ENCODE measurements around the gene OTUD7B.
"Not testable (repeated sequence)": the region's sequence is repeated elsewhere in the genome, so short reads cannot be mapped to it uniquely, and the experiment has no call there.

The OTUD7B gene

DNA sequence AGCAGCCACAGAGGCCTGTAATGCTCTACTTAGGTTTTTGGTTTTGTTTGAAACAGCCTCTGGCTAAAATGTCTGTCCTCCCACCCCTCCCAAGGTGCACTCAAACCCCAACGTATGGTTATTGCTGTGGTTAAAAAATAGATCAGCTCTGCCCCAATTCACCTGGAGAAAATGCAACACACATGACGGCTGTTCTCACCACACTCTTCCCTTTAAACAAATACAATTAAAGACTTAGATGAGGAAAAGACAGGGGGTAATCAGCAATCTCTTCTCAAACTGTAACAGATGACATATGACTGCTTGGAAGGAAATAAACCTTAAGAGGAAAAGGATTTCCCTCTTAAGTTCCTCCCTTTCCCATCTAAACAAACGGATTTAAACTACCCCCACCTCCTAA lies 67.6 kb downstream of the OTUD7B start:
- DNase-seq (ENCODE audit: low spot score), result no peak

DNA sequence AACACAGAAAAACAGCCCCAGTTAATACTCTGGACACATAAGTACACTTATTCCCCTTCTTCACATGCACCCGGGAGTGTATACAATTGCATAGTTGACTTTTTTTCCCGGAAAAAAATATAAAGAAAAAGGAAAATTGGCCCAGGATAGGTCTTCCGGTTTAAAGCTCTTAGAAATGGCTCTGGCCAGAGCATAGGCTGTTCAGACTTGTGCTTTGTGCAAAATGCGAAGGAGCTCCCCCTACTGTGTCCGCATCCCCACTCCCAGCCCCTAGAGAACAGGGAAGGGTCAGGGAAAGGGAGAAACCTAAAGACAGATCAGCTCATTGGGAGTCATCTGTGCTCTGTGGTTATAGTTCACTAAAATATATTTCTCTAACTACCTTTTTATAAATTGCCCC lies 68.3 kb downstream of the OTUD7B start:
- DNase-seq (ENCODE audit: low spot score), result no peak

DNA sequence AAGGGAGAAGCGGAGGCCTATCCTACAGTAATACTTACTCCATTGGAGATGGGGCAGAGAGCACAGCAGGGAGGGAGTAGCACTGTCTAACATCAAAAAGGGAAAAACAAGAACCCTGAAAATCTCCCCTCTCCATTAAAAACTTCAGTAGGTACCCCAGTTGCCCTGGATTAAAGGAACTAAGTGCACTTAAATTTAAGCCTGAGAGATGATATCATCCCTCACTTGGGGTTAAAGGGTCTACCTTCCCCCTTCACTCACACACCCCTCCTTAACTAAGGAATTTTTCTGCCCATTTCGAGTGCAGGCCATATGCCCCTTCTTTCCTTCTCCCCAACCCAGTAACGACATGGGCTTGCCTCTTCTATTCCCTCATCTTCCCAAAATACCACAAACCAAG lies 70.1 kb downstream of the OTUD7B start:
- DNase-seq (ENCODE audit: low spot score), result no peak

DNA sequence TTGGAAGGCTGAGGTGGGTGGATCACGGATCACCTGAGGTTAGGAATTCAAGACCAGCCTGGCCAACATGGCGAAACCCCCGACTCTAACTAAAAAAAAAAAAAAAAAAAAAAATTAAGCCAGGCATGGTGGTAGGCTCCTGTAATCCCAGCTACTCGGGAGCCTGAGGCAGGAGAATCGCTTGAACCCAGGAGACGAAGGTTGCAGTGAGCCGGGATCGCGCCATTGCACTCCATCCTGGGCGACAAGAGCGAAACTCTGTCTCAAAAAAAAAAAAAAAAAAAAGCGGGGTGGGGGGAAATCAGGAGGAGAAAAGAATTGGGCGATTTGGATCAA lies 71.9 kb downstream of the OTUD7B start:
- DNase-seq (ENCODE audit: low spot score), result not testable (repeated sequence)

DNA sequence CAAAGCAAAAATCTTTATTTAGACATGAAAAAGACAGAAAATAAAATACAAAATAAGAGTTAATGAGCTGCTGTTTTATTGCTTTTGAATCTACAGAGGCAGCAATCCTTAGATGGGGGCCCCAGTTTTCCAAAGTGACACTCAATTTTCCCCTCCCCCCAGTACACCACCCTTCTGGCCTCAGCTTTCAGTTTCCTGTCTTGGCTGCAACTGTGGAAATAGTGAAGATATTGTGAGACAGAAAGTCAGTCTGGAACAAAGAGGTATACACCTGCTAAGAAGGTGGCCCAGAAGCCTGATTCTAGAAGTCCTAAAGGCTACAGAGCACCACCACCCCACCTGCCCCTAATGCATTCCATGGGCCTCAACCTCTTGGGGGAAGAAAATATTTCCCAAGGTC lies 72.8 kb downstream of the OTUD7B start:
- no peak for DNase-seq (ENCODE audit: low spot score)

DNA sequence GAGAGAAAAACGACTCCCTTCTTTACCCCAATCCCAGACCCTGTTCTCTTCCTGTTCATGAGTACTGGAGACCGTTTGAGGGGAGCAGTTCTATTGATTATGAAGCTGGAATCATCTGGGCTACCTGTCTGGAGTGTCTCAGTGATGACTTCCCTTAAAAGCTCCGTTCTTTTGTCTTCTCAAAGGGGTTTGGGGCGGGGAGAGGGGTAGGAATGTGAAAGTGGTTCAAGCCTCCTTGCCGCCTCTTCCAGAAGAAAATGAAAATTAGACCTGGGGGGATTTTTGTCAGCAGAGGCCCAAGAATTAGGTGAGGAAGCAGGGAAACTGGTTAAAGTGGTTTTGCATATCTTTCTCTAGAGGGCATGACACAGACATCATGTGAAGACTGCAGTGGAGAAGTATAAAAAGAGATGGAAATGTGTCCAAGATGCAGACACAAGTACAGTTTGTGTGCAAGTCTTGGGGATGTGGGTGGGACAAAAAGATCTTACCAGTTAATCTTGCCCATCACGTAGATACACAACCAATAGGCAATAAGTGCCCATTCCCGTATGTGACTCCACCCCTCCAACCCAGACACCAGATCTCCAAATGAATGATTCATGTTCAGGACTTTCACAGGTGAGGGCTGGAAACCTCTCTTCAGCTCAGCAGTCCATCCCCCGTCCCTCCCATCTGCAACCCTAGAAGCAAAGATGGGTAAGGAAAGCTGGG lies 73.4 kb downstream of the OTUD7B start:
- DNase-seq (ENCODE audit: low spot score), result no peak

DNA sequence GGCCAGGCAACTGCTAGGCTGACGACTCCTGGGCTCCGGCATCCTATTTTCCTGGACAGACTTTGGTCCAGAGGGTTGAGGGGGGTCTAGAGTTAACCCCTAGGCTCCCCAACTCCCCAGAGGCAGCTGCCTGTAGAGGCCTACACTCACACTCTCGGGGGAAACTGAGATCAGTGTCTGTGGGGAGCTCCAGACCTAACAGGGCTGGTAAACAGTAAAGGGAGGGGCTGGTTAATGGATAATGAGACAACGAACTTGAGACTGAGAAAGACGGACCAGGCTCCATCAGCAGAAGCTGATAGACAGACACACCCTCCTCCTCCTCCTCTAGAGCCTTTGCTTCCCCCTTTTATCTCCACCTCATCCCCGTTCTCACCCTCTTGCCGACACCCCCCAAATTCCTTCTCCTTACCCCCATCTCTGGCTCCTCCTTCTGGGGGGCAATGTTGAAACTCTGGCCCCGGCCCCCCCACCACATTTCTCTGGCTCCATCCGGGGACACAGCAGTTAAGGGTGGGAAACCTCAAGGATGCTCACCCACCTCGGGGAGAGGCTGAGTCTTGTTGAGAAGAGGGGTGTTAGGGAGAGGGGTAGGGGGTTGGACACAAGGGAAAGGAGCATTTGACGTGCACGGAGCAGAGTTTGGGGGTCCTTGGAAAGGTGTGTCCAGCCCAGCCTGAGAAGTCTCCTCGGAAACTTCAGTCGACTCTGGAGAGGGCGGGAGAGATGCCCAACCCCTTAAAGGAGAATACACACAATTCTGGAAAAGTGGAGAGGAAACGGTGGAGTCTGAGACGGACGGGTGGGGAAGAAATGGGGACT lies 74.1 kb downstream of the OTUD7B start, which contains the start of gene MTMR11:
Gene MTMR11 (minus strand): TSS at position 710 of the 822 bp plus-strand sequence. CDS start 232 bp downstream, at position 478.
- no peak for DNase-seq (ENCODE audit: low spot score)

DNA sequence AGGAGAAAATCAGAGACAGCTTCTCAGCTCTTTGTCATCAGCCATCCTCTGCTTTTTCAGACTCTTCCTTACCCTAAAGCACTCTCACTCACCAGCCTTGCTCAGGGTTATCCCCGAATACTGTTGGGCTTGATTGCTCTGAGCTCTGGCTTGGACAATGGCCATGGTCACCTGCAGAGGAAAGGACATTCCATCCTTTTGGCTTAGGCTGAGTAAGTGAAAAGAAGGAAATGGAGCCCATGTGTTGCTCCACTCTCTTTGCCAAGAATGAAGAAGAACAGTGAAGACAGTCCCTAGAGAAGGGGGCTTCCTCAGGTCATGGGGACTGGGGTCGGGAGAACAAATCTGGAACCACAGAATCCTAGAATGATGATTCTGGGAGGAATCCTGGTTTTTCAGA lies 76.2 kb downstream of the OTUD7B start:
- DNase-seq (ENCODE audit: low spot score), result no peak

DNA sequence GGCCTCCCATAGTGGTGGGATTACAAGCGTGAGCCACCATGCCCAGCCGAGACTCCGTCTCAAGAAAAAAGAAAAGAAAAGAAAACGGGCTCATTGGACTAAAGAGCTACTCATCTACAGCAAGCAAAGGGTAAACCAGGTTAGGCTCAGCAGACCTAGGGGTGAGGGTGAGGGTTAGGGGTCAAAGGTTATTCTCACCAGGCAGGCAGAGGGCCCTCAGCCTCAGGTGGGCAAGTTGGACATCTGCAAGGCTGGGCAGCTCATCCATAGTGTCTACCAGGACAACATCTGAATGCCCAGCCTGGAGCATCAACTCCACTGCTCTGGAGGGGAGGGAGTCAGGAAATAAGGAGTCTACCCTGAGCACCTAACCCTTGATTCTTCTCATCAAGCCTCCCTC lies 77.3 kb downstream of the OTUD7B start:
- DNase-seq (ENCODE audit: low spot score), result no peak

DNA sequence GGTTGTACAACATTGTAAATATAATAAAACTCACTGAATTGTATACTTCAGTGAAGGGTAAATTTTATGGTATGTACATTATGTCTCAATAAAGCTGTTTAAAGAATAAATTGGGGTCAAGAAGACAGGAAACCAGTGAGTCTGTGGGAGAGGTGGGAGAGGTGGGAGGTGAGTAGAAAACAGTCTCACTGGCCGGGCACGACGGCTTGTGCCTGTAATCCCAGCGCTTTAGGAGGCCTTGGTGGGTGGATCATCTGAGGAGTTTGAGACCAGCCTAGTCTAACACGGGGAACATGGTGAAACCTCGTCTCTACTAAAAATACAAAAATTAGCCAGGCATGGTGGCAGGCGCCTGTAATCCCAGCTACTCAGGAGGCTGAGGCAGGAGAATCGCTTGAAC lies 78.1 kb downstream of the OTUD7B start:
- no peak for DNase-seq (ENCODE audit: low spot score)

DNA sequence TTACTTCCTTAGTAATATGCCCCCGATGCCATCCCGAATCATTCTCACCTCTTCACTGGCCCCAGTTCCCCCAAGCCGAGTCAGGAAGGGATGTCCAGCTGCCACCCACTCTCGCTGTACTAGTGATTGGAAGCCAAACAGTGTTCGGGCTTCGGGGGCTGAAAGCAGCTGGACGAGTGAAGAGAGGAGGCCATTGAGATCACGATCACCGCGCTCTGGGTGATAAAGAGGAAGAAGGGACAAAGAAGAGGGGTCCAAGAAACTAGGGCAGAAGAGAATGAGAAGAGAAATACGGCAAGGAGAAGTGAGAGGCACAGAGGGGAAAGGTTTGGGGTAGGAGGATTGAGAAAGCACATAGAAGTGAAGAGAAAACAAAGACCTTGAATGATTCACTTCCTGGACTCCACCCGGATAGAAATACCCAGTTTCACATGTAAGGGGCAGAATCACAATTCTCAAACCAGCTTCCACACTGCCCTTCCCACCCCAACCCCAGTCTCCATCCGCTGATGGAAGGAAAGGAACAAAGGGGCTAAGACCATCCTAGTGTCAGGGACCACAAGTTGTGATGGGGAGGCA lies 79.2 kb downstream of the OTUD7B start:
- DNase-seq (ENCODE audit: low spot score), result no peak

DNA sequence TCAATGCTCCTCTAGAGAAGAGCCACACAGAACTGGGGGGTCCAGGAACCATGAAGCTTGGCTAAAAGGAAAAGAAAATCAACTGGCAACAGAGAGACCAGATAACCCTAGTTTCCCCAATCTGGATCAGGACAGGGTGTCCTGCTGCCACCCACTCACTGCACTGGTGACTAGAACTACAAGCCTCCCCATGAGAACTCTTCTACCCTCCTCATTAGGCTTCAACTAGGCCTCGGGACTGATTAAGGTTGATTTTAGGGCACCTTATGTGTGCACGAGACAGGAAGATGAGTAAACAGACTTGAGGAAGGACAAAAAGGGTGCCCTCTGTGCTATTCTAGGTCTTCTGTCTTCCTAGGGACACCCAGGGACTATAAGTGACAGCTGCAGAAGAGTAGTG lies 80.7 kb downstream of the OTUD7B start:
- no peak for DNase-seq (ENCODE audit: low spot score)

DNA sequence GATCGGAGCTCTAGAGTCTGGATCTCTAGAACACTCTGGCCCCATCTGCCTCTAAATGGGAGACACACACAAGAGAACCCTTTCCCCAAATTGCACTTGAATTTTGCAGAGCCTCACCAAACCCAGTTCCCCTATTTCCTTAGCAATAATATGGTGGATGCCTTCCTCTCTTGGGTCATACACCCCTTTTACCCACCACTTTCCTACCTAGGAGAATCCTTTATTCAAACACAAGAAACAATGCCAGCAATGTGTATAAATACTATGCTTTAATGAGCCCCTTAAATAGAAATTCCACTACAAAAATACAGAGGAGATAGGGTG lies 82.2 kb downstream of the OTUD7B start:
- no peak for DNase-seq (ENCODE audit: low spot score)

DNA sequence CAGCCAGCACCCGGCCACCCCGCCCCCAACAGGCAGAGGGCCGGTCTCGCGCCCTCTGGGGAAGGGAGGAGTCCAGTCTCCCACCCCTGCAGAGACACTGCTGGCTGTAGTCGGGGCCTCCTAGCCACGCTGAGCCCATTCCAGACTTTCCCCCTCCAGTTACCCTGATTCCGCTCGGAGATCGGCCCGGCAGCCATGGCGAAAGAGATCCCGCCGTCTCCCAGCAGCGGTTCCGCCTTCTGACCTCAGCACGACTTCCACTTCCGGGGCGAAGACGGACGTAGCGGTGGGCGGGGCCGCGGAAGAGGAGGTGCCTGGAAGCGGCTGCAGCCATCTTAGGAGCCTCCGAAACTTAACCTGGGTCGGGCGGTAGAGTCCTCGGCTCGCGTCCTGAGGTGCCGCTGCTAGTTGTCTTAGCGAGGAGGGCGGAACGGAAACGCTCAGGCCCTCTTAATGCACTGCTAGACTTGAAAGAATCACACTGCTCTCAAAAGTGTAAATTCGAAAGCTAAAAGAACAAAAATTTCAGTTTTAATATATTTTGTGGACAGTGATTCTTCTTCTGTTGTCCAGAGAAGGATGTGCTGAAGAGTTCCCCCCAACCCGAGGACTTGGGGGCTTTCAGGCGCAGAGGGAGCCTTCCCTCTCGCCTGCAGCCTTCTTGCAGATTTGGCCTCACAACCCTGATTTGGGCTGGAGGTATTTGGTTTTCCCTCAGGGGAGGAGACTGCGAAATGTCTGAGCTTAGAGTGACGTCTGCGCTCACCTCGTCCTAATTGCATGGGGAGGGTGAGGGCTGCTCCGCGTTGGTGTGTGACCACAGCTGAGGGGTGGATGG lies 82.7 kb downstream of the OTUD7B start, which contains the start of gene SF3B4:
Gene SF3B4 (minus strand): TSS at position 241 of the 838 bp plus-strand sequence. CDS start 44 bp downstream, at position 197.
- peak; percentile 98 for DNase-seq (ENCODE audit: low spot score)

DNA sequence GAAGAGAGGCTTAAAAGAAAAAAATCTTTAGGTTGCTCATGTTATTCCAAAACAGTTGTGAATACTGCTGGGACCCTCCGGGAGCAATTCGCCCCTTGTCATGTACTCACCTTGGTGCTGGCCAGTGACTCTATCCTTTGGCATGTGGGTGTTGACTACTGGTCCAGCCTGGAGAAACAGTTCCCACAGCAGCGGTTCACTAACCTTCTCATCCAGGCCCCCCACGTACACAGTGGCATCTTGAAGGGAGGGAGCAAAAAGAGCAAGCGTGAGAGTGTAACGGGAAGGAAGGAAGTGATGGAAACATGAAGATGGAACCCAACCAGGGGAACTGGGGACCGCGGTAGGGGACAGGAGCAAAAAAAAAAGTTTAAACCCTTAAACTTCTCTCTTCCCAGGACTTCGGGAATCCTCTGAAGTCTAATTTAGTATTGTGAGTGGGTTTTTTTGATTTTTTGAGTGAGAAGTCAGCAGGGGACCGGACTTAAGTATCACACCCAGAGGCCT lies 83.4 kb downstream of the OTUD7B start:
- DNase-seq (ENCODE audit: low spot score), result no peak

DNA sequence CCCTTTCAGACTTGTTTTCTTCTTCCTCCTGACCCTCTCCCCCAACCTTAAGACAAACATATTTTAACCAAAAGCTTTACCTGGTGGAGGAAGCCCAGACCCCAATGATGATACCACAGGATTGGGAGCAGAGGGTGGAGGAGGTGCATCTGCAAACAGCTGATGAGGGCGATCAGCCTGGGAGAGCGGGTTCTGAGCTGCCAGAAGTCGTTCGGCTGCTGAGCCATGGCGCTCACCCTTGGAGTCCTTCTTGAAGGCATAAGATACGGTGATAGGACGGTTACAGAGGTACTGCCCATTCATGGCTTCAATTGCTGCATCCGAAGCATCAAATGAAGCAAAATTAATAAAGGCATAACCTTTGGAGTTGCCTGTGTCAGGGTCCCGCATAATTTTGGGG lies 84.2 kb downstream of the OTUD7B start:
- no peak for DNase-seq (ENCODE audit: low spot score)

DNA sequence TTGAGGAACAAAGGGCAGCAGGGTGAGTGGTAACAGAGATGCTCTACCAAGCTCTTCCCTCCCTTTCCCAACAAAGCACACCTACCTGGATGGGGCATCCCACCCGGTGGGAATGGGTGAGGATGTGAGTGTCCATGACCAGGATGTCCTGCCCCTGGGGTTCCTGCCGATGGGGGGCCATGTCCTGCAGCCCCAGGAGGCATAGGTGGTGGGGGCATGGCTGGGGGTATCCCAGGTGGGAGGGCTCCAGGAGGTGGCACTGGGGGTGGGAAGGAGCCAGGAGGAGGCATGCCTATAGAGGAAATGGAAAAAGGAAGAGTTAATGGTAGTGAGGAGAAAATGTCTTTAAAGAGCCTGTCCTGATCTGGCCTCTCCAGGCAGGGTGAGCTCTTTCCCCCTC lies 84.8 kb downstream of the OTUD7B start:
- no peak for DNase-seq (ENCODE audit: low spot score)

DNA sequence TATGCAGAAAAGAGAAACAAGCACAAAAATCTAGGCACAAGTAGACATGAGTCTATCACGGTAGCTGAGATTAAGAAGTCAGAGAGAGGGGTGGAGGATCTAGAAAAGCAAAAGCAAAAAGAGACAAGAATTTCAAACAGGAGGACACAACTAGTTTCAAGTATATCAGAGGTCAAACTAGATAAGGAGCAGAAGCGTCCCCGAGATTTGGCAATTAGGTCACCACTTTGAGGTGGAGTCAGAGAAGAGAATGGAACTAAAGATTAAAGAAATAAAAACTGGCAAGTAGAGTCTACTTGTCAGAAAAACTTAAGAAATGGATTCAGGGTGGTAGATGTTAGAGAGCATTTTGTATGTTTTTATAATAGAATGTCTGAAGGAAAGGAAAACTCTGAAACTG lies 85.2 kb downstream of the OTUD7B start:
- no peak for DNase-seq (ENCODE audit: low spot score)

DNA sequence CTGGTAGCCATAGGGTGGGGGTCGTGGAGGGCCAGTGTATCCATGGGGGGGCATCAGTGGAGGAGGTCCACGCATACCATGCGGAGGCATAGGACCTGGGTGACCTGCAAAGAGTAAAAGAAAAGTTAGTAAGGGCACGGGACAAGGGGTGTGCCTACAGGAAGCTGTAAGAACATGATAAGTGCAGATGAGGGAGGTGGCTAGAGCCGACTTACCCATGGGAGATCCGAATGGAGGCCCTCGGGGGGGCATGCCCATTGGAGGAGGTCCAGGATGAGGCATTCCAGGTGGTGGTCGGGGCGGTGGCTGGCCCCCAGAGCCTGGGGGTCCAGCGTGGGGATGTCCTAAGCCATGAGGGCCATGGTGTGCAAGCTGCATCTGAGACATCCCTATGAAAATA lies 86.9 kb downstream of the OTUD7B start:
- no peak for DNase-seq (ENCODE audit: low spot score)

DNA sequence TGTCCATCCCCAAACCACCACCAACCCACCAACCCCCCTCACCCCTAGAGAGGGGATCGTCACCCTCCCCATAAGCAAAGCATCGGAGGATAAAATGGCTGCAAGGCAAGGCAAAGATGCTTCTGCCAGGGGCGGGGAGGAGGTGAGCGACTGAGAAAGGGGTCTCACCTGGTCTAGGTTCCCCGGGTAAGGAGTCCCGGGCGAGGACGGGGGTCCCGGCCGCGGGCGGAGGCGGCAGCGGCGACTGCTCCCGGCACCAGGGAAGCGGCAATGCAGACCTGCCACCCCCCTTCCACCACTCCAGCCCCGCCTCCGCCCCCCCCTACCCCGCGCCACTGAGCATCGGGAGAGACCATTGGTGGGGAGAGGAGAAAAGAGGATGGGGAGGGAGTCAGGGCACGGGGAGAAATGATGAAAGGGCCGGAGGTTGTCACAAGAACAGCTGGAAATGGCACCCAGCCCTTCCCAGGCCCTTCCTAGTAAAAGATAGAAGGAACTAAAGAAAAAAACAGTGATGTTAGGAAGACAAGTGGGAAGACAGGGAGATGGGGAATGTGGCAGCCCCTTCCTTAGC lies 92.9 kb downstream of the OTUD7B start, which contains the start of gene SV2A:
Gene SV2A (minus strand): TSS at position 274 of the 574 bp plus-strand sequence. CDS start 4,004 bp downstream, outside the sequence.
- no peak for DNase-seq (ENCODE audit: low spot score)

DNA sequence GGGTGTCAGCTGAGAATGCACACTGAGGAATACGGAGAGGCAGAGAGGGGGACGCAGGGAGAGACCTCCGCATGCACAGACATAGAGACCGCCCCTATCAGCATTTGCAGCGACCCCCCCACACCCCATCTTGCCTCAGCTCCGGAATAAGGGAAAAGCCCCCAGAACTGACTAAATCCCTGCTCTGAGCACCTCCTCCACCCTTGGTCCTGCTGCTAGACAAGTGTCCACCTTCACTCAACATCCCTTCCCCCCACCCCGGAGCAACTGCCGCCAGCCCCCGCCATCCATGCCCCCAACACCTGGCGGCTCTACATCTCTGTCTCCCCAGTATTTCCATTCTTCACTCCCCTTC lies 93.7 kb downstream of the OTUD7B start:
- DNase-seq (ENCODE audit: low spot score), result no peak

Data from NAMALWA (cell line).